H1 (cell line): ENCODE results near the gene INPP4A. TPM values are rescaled to one million over a fixed set of nuclear protein-coding genes. Genes with fewer than 3 reads are reported as not detected.
A peak's percentile ranks its signal among the peaks of the same experiment; 100 is the strongest.

Source experiments
- CTCF ChIA-PET: fragments of 300-600 bp; sonication (Branson Sonifier 250); formaldehyde crosslinking; loops from one replicate; lab custom pipeline; 2021; ENCODE audit not compliant: partially characterized antibody; lab: Charles Lee
- POLR2A ChIA-PET: fragments of 300-600 bp; sonication (Branson Sonifier 250); formaldehyde crosslinking; loops from one replicate; lab custom pipeline; 2021; ENCODE audit warnings: inconsistent platforms; ENCODE audit not compliant: partially characterized antibody; lab: Charles Lee
- DNase-seq, 2 experiments: peaks; one replicate each; pipeline versions ENCODE4 v3.0.0 to v3.0.0-alpha.2; 2010 to 2022; ENCODE audit warnings: low spot score in 2 of 2, low read depth in 1 of 2, mixed read lengths in 1 of 2
- FAIRE-seq: peaks from 2 replicates; lab custom pipeline; 2011; peaks lifted over from hg19 to GRCh38; lab: Jason Lieb, UNC
- H2AFZ ChIP-seq: 2 replicates; pipeline ENCODE4 v1.8.1; 2012; ENCODE audit warnings: low read length, inconsistent platforms
- H2AK5ac ChIP-seq: 2 replicates; pipeline ENCODE4 v1.6.1; 2013; ENCODE audit warnings: low read depth, low read length
- H2BK120ac ChIP-seq: replicated peaks from 2 replicates; pipeline ENCODE3; 2013; ENCODE audit warnings: low read depth, low read length, inconsistent platforms
- H2BK12ac ChIP-seq: 2 replicates; pipeline ENCODE4 v1.6.1; 2013; ENCODE audit warnings: low read depth, low read length
- H2BK15ac ChIP-seq: 2 replicates; pipeline ENCODE4 v1.6.1; 2013; ENCODE audit warnings: low read length
- H2BK20ac ChIP-seq: 2 replicates; pipeline ENCODE4 v1.6.1; 2013; ENCODE audit warnings: low read length
- H2BK5ac ChIP-seq: 2 replicates; pipeline ENCODE4 v1.6.1; 2013; ENCODE audit warnings: low read depth, low read length
- H3K14ac ChIP-seq: 2 replicates; pipeline ENCODE4 v1.6.1; 2013; ENCODE audit warnings: inconsistent platforms; ENCODE audit not compliant: insufficient read length
- H3K18ac ChIP-seq: 2 replicates; pipeline ENCODE4 v1.6.1; 2013; ENCODE audit warnings: low read length; ENCODE audit errors: extremely low read depth
- H3K23ac ChIP-seq: 2 replicates; pipeline ENCODE4 v1.6.1; 2013; ENCODE audit warnings: inconsistent platforms; ENCODE audit not compliant: insufficient read length
- H3K23me2 ChIP-seq: 2 replicates; pipeline ENCODE4 v1.6.1; 2013; ENCODE audit warnings: low read depth, low read length
- H3K27ac ChIP-seq: 2 replicates; pipeline ENCODE4 v1.6.1; 2011; ENCODE audit warnings: low read depth, low read length, inconsistent platforms
- H3K27me3 ChIP-seq, 4 experiments: replicated peaks in 1 of 4; 1 replicate in 1 of 4; 2 replicates in 3 of 4; pipeline versions ENCODE4 v1.6.1 to v1.8.1; 2011 to 2013; ENCODE audit warnings: low read length in 3 of 4, mild to moderate bottlenecking in 3 of 4, inconsistent platforms in 2 of 4, mixed read lengths in 2 of 4, moderate library complexity in 1 of 4; ENCODE audit not compliant: control insufficient read depth in 3 of 4, insufficient read depth in 3 of 4; ENCODE audit errors: extremely low read depth in 1 of 4
- H3K36me3 ChIP-seq, 4 experiments: 2 replicates each; pipeline versions ENCODE4 v1.6.1 to v1.8.1; 2011 to 2013; ENCODE audit warnings: mild to moderate bottlenecking in 4 of 4, low read length in 3 of 4, moderate library complexity in 2 of 4, control low read depth in 1 of 4, inconsistent platforms in 1 of 4; ENCODE audit not compliant: insufficient read depth in 4 of 4, control insufficient read depth in 2 of 4
- H3K4ac ChIP-seq: replicated peaks from 2 replicates; pipeline ENCODE3; 2013; ENCODE audit warnings: low read length, low read depth, mixed read lengths, inconsistent platforms; ENCODE audit not compliant: insufficient read length
- H3K4me1 ChIP-seq, 4 experiments: replicated peaks in 1 of 4; 1 replicate in 1 of 4; 2 replicates in 3 of 4; pipeline versions ENCODE4 v1.6.1 to v1.8.1; 2011 to 2013; ENCODE audit warnings: low read length in 3 of 4, inconsistent platforms in 2 of 4, mixed read lengths in 1 of 4; ENCODE audit not compliant: insufficient read depth in 4 of 4, control insufficient read depth in 3 of 4
- H3K4me2 ChIP-seq, 2 experiments: 2 replicates each; pipeline versions ENCODE4 v1.6.1 to v1.8.1; 2011 to 2013; ENCODE audit warnings: low read depth in 2 of 2, low read length in 2 of 2, control low read depth in 1 of 2, inconsistent platforms in 1 of 2, mild to moderate bottlenecking in 1 of 2; ENCODE audit not compliant: insufficient read depth in 1 of 2
- H3K4me3 ChIP-seq, 4 experiments: fragments of 200-600, 300-600 bp in 1 of 4; sonication (generic), shearing (Covaris generic), sonication (Bioruptor Twin) in 1 of 4; 2 replicates each; pipeline versions ENCODE4 v1.5.1 to v1.8.1; 2011 to 2016; ENCODE audit warnings: low read length in 4 of 4, low read depth in 3 of 4, control low read depth in 2 of 4, inconsistent platforms in 2 of 4, mild to moderate bottlenecking in 2 of 4, mixed read lengths in 1 of 4, moderate library complexity in 1 of 4; ENCODE audit not compliant: insufficient read depth in 2 of 4; ENCODE audit errors: extremely low read depth in 1 of 4
- H3K56ac ChIP-seq: replicated peaks from 2 replicates; pipeline ENCODE3; 2013; ENCODE audit warnings: low read depth, mild to moderate bottlenecking, mixed read lengths, low read length, inconsistent platforms; ENCODE audit not compliant: insufficient read length
- H3K79me1 ChIP-seq: 2 replicates; pipeline ENCODE4 v1.6.1; 2013; ENCODE audit warnings: low read depth, low read length, control low read depth
- H3K79me2 ChIP-seq, 2 experiments: 2 replicates each; pipeline versions ENCODE4 v1.6.1 to v1.8.1; 2012 to 2013; ENCODE audit warnings: low read length in 2 of 2, mild to moderate bottlenecking in 2 of 2, inconsistent platforms in 1 of 2; ENCODE audit not compliant: insufficient read depth in 2 of 2, control insufficient read depth in 1 of 2
- H3K9ac ChIP-seq, 4 experiments: replicated peaks in 1 of 4; 1 replicate in 1 of 4; 2 replicates in 3 of 4; pipeline versions ENCODE4 v1.6.1 to v1.8.1; 2011 to 2013; ENCODE audit warnings: low read depth in 3 of 4, low read length in 3 of 4, control low read depth in 2 of 4, mild to moderate bottlenecking in 2 of 4, moderate library complexity in 2 of 4, inconsistent platforms in 1 of 4; ENCODE audit errors: extremely low read depth in 1 of 4
- H3K9me3 ChIP-seq, 2 experiments: 2 replicates each; pipeline versions ENCODE4 v1.6.1 to v1.8.1; 2012 to 2013; ENCODE audit warnings: mild to moderate bottlenecking in 2 of 2, moderate library complexity in 2 of 2, control low read depth in 1 of 2, inconsistent platforms in 1 of 2, low read depth in 1 of 2, low read length in 1 of 2, mixed read lengths in 1 of 2; ENCODE audit not compliant: insufficient read depth in 2 of 2
- H4K20me1 ChIP-seq, 2 experiments: replicated peaks in 1 of 2; 2 replicates each; pipeline versions ENCODE3 to v1.8.1; 2011 to 2013; ENCODE audit warnings: inconsistent platforms in 2 of 2, low read length in 2 of 2, mild to moderate bottlenecking in 1 of 2; ENCODE audit not compliant: insufficient read depth in 2 of 2, control insufficient read depth in 1 of 2
- H4K5ac ChIP-seq: 2 replicates; pipeline ENCODE4 v1.6.1; 2013; ENCODE audit warnings: low read length, low read depth, mixed read lengths, inconsistent platforms; ENCODE audit not compliant: insufficient read length
- H4K8ac ChIP-seq: 2 replicates; pipeline ENCODE4 v1.8.0; 2013; ENCODE audit warnings: mild to moderate bottlenecking, moderate library complexity, low read length, inconsistent platforms; ENCODE audit not compliant: insufficient read depth; ENCODE audit errors: extremely low read depth
- H4K91ac ChIP-seq: replicated peaks from 2 replicates; pipeline ENCODE3; 2013; ENCODE audit warnings: low read length, mixed read lengths, inconsistent platforms; ENCODE audit not compliant: insufficient read length
- BRCA1 ChIP-seq: IDR thresholded peaks from 2 replicates; pipeline ENCODE4 v1.6.1; 2012; ENCODE audit warnings: low read depth, low read length, improper control_type of control experiment
- CTCF ChIP-seq, 3 experiments: IDR thresholded peaks; 1 replicate in 2 of 3; 2 replicates in 1 of 3; pipeline versions ENCODE4 v1.5.1 to v1.6.1; 2011; ENCODE audit warnings: low read length in 3 of 3, mild to moderate bottlenecking in 3 of 3, inconsistent platforms in 2 of 3, low read depth in 1 of 3, moderate library complexity in 1 of 3; ENCODE audit not compliant: insufficient read depth in 1 of 3; ENCODE audit errors: control extremely low read depth in 1 of 3
- EP300 ChIP-seq, 2 experiments: IDR thresholded peaks; 1 replicate in 1 of 2; 2 replicates in 1 of 2; pipeline ENCODE4 v1.6.1; 2011 to 2012; ENCODE audit warnings: low read depth in 2 of 2, low read length in 2 of 2, mild to moderate bottlenecking in 2 of 2, borderline replicate concordance in 1 of 2, inconsistent platforms in 1 of 2, moderate library complexity in 1 of 2
- POU5F1 ChIP-seq: IDR thresholded peaks from 2 replicates; pipeline ENCODE4 v1.6.1; 2011; ENCODE audit warnings: low read depth, mild to moderate bottlenecking, low read length, moderate library complexity
- RAD21 ChIP-seq, 2 experiments: IDR thresholded peaks in 1 of 2; conservative IDR thresholded peaks in 1 of 2; 2 replicates each; pipeline ENCODE4 v1.6.1; 2011; ENCODE audit warnings: low read depth in 2 of 2, low read length in 2 of 2, improper control_type of control experiment in 1 of 2, inconsistent platforms in 1 of 2, mild to moderate bottlenecking in 1 of 2, moderate library complexity in 1 of 2
- RFX5 ChIP-seq: IDR thresholded peaks from 2 replicates; pipeline ENCODE4 v1.6.1; 2011; ENCODE audit warnings: low read depth, low read length, improper control_type of control experiment, borderline replicate concordance
- SAP30 ChIP-seq: fragments of 300-600 bp; sonication (generic); IDR thresholded peaks from 2 replicates; pipeline ENCODE4 v1.7.1; 2012; ENCODE audit warnings: low read length, moderate library complexity, mild to moderate bottlenecking, inconsistent platforms; ENCODE audit not compliant: insufficient read depth, insufficient replicate concordance
- SIN3A ChIP-seq, 2 experiments: IDR thresholded peaks in 1 of 2; conservative IDR thresholded peaks in 1 of 2; 2 replicates each; pipeline ENCODE4 v1.6.1; 2011 to 2012; ENCODE audit warnings: low read length in 2 of 2, improper control_type of control experiment in 1 of 2, low read depth in 1 of 2, mild to moderate bottlenecking in 1 of 2
- SRF ChIP-seq: IDR thresholded peaks from 2 replicates; pipeline ENCODE4 v1.6.1; 2011; ENCODE audit warnings: mild to moderate bottlenecking, low read depth, low read length, moderate library complexity
- SUZ12 ChIP-seq: fragments of 200-600 bp; sonication (generic); IDR thresholded peaks from 2 replicates; pipeline ENCODE4 v1.6.1; 2012; ENCODE audit warnings: mild to moderate bottlenecking, inconsistent platforms, low read length, moderate library complexity, mixed read lengths
- WGBS, 2 experiments: shearing (Covaris generic) in 1 of 2; methylation state at CpG; one replicate each; pipeline versions ENCODE4 v1.1.6 to v1.1.7; 2013 to 2015; ENCODE audit warnings: low lambda C conversion rate in 2 of 2, mixed read lengths in 2 of 2, inconsistent platforms in 1 of 2, low coverage in 1 of 2, missing lambda C conversion rate in 1 of 2; ENCODE audit not compliant: insufficient replicate concordance in 2 of 2, insufficient coverage in 1 of 2, insufficient read length in 1 of 2; ENCODE audit errors: extremely low coverage in 1 of 2, missing lambda C conversion rate in 1 of 2; 5-methylcytosine and 5-hydroxymethylcytosine counted together
- polyA plus RNA-seq, 7 experiments: library from polyadenylated mRNA; depleted of rRNA in 3 of 7; stranded (reverse) in 5 of 7; unstranded in 2 of 7; fragments of >200 nt in 5 of 7; fragments of 200-250 nt in 2 of 7; gene quantifications; 1 replicate in 5 of 7; 2 replicates in 1 of 7; 4 replicates in 1 of 7; pipeline versions ENCODE4 v1.2.1 to v1.2.3, GENCODE V29; 2011 to 2013; ENCODE audit warnings: missing spikeins in 2 of 7, mixed read lengths in 2 of 7
- total RNA-seq: library from RNA; stranded (reverse); fragmentation: NEBNext Ultra II Directional; extraction: Animal tissue kit (Norgen Biotek cat#: 25700); gene quantifications from 2 replicates; pipeline ENCODE4 v1.2.1, GENCODE V29; 2021

The INPP4A gene
- total and polyA plus RNA-seq, 2 of the 8 experiments (the other 6 are each of a cell fraction or from before 2014, with no cell fraction given), result 25.6 to 34.3 TPM

DNA sequence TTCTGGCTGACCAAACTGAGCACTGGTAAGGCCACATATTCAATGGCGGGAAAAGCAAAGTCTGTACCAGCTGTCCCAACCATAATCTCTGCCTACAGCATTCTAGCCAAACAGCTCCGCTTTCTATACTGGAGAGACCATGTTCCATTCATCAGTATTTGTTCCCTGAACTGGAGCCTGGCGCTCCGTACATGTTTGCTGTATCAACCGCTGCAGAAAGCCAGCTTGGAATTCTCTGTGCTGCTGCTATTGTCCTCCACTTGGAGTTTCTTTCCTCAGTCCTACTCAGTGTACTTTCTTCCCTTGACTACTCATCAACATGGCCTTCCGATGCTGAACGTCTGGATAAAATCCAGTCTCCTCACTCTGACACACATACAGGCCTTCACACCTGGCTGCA lies 161.8 kb downstream of the INPP4A start:
- WGBS, 2 experiments, result 94% methylated on average over 7 of the region's 7 CpGs; no CpG with 5 or more reads in 1 of the 2 experiments
- POLR2A ChIA-PET, result no interaction called here
- peaks cover 8% of the 10 kb centered on the region for H3K23me2 ChIP-seq
- TF ChIP-seq SRF (no peak), SIN3A (conservative IDR thresholded peaks at IDR 0.05 in 1 of 2, IDR thresholded peaks at IDR 0.05 in 1 of 2; ENCODE audit: low read depth in 1 of 2, low read length in 2 of 2) (no peak), RFX5 (no peak), SAP30 (no peak), POU5F1 (no peak), SUZ12 (no peak), CTCF (IDR thresholded peaks at IDR 0.05; ENCODE audit: control extremely low read depth in 1 of 3, insufficient read depth in 1 of 3, low read depth in 1 of 3, low read length in 3 of 3) (no peak), RAD21 (IDR thresholded peaks at IDR 0.05 in 1 of 2, conservative IDR thresholded peaks at IDR 0.05 in 1 of 2; ENCODE audit: low read depth in 2 of 2, low read length in 2 of 2) (no peak), EP300 (IDR thresholded peaks at IDR 0.05; ENCODE audit: borderline replicate concordance in 1 of 2, low read depth in 2 of 2, low read length in 2 of 2) (no peak), BRCA1 (no peak)

More for the DNA sequence above, 161.8 kb downstream of the INPP4A start:
- Histone ChIP-seq H3K4me1 (peaks cover 0 to 10% (median 4%) of the 10 kb centered on the region in 4 experiments; a peak in 2 of 7 replicates), H4K8ac (no peak overlapping the region), H4K5ac (no peak overlapping the region), H3K18ac (no peak overlapping the region), H4K91ac (peak overlapping the region; percentile 23), H3K9me3 (no peaks in the 10 kb centered on the region), H3K23ac (no peak overlapping the region), H3K79me2 (peaks cover 17 to 47% of the 10 kb centered on the region in 2 experiments), H3K56ac (no peak overlapping the region), H2BK120ac (no peak overlapping the region), H3K4me2 (peak overlapping the region; percentile 10 to 98; a peak in 2 of 4 replicates), H4K20me1 (peaks cover 0 to 8% of the 10 kb centered on the region in 2 experiments), H3K27me3 (no peaks in the 10 kb centered on the region), H3K27ac (no peak overlapping the region), H2BK20ac (no peak overlapping the region), H3K14ac (no peak overlapping the region), H2BK15ac (no peak overlapping the region), H3K36me3 (peaks cover 0 to 23% (median 1%) of the 10 kb centered on the region in 4 experiments; a peak in 6 of 8 replicates), H2BK12ac (no peak overlapping the region), H3K4ac (no peak overlapping the region), H2BK5ac (no peak overlapping the region), H3K4me3 (0 out of 8 replicates have a peak overlapping the region, but pooled peaks of 1 of the 4 experiments have one; percentile 80), H2AFZ (no peak overlapping the region), H3K79me1 (peaks cover 7% of the 10 kb centered on the region; the same call in 1 of the 2 replicates), H3K9ac (no peak overlapping the region), H2AK5ac (no peak overlapping the region)
- CTCF ChIA-PET, result interaction anchor here (1.8 to 2.2 kb wide), 2 partner anchors 21 to 37 kb away, joined by 4 to 10 read pairs; no protein-coding TSS in a partner anchor
- FAIRE-seq, result no peak
- no peak for DNase-seq
